Tibial nerve (tissue), 4 donors: ENCODE measurements around the gene ENTR1.

ENCODE experiments used
- EP300 ChIP-seq, 2 donors: sonication (generic); formaldehyde crosslinking; IDR thresholded peaks; one replicate each; pipeline ENCODE4 v1.6.1; 2017; ENCODE audit warnings: antibody characterized with exemption in 2 of 2, mild to moderate bottlenecking in 1 of 2
- POLR2A ChIP-seq, 2 donors: fragments of 450-650 bp; IDR thresholded peaks; one replicate each; pipeline ENCODE4 v1.6.1; 2017; ENCODE audit warnings: antibody characterized with exemption in 2 of 2, mild to moderate bottlenecking in 2 of 2, moderate library complexity in 2 of 2
- TF ChIP-seq, protein P1 (sequence below), 5 experiments: fragments of 200-600 bp in 3 of 5; fragments of 450-650 bp in 2 of 5; sonication (generic) in 3 of 5; IDR thresholded peaks; one replicate each; pipeline ENCODE4 v1.5.1; 2016 to 2019; ENCODE audit warnings: antibody characterized with exemption in 5 of 5, mild to moderate bottlenecking in 3 of 5, moderate library complexity in 2 of 5

DNA sequence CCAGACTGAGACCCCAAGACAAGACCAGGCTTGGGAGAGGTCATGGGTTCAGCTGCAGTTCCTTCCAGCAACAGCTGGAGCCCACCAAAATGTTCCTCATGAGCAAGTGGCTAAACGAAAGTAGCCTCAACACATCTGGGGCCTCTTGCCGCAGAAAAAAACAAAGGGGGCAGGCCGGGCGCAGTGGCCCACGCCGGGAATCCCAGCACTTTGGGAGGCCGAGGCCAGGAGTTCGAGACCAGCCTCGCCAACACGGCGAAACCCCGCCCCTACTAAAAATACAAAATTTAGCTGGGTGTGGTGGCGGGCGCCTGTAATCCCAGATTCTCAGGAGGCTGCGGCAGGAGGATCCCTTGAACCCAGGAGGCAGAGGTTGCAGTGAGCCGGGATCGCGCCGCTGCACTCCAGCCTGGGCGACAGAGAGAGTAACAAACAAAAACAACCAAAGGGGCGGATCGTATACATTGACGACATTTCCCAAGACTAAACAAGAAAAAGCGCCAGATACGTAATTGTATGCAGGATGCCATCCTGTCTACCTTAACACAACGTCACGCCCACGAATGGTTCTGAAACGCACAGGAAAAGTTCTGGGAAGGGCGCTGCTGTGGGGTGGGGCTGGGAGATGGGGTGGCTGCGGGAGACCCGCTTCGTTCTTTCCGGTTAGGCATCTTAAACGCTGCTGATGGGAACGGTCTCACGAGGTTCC lies 27.6 kb upstream of the ENTR1 start:
- no peak for TF ChIP-seq EP300 (IDR thresholded peaks at IDR 0.05)
- TF ChIP-seq, protein P1, sequence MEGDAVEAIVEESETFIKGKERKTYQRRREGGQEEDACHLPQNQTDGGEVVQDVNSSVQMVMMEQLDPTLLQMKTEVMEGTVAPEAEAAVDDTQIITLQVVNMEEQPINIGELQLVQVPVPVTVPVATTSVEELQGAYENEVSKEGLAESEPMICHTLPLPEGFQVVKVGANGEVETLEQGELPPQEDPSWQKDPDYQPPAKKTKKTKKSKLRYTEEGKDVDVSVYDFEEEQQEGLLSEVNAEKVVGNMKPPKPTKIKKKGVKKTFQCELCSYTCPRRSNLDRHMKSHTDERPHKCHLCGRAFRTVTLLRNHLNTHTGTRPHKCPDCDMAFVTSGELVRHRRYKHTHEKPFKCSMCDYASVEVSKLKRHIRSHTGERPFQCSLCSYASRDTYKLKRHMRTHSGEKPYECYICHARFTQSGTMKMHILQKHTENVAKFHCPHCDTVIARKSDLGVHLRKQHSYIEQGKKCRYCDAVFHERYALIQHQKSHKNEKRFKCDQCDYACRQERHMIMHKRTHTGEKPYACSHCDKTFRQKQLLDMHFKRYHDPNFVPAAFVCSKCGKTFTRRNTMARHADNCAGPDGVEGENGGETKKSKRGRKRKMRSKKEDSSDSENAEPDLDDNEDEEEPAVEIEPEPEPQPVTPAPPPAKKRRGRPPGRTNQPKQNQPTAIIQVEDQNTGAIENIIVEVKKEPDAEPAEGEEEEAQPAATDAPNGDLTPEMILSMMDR (IDR thresholded peaks at IDR 0.05): no peak
- TF ChIP-seq POLR2A (IDR thresholded peaks at IDR 0.05): no peak
